SK-N-DZ (cell line): ENCODE measurements around the gene ATG16L2. TPM values are rescaled to one million over a fixed set of nuclear protein-coding genes. Genes with fewer than 3 reads are reported as not detected.

ENCODE experiments used
- DNase-seq: peaks from one replicate; pipeline ENCODE4 v3.0.0-alpha.2; 2015; ENCODE audit warnings: low spot score
- polyA plus RNA-seq, 2 experiments: library from polyadenylated mRNA; depleted of rRNA; stranded (reverse); fragments of >200 nt; gene quantifications; 2 replicates each; pipeline ENCODE4 v1.2.3, GENCODE V29; 2014

The ATG16L2 gene, protein sequence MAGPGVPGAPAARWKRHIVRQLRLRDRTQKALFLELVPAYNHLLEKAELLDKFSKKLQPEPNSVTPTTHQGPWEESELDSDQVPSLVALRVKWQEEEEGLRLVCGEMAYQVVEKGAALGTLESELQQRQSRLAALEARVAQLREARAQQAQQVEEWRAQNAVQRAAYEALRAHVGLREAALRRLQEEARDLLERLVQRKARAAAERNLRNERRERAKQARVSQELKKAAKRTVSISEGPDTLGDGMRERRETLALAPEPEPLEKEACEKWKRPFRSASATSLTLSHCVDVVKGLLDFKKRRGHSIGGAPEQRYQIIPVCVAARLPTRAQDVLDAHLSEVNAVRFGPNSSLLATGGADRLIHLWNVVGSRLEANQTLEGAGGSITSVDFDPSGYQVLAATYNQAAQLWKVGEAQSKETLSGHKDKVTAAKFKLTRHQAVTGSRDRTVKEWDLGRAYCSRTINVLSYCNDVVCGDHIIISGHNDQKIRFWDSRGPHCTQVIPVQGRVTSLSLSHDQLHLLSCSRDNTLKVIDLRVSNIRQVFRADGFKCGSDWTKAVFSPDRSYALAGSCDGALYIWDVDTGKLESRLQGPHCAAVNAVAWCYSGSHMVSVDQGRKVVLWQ
- polyA plus RNA-seq (2014; cell fraction: cytosol; rRNA removed) = 21.2 TPM in 2 replicates
- polyA plus RNA-seq (2014; cell fraction: nucleus; rRNA removed) = 161 and 209 TPM in 2 replicates

- DNase-seq = peak; percentile 90
Measured at GRCh38 chr11:72814286-72815109, at the start of gene ATG16L2. ATG16L2 (plus strand) TSS chr11:72814411; CDS start chr11:72814446, 35 bp downstream.

- DNase-seq = no peak
Measured at GRCh38 chr11:72764503-72764902, 49.7 kb upstream of the ATG16L2 start.

GRCh38 chr11:72766152-72766902, 47.9 kb upstream of the ATG16L2 start:
- no peak for DNase-seq

DNA sequence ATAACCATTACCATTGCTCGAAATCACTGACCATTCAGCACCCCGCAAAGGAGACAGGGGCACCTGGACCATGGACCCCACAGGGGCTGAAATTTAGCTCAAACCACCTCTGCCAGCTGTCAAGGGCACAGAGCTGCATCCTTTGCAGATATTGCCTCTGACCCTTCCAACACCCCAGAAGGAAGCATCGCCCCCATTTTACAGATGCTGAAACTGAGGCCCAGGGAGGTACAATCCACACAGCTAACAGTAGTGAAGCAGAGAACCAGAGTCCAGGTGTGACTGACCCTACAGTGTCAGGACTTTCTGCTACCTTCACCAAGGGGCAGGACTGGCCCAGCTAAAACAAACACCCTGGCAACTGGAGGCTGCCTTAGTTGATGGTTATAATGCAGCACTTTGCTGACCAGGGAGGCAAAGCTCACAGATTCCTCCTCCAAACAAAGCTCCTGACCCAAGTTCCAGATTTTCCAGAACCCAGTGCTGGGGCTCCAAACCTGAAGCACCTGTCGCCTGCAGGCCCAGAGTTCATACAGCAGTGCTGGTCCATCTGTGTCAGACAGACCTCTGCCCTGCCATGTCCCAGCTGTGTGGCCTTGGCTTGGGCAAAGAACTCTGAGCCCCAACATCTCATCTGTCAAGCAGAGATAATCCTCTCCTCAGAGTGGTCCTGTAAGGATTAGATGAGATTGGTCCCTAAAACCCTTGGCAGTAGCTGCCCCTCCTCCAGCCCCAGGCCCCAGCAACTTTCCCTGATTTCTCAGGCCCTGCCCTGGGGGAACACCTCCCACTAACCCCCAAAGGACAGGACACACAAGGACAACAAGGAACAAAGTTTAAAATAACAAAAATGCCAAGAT, 46.8 kb upstream of the ATG16L2 start:
- no peak for DNase-seq

GRCh38 chr11:72768581-72768980, 45.6 kb upstream of the ATG16L2 start:
- no peak for DNase-seq

DNA sequence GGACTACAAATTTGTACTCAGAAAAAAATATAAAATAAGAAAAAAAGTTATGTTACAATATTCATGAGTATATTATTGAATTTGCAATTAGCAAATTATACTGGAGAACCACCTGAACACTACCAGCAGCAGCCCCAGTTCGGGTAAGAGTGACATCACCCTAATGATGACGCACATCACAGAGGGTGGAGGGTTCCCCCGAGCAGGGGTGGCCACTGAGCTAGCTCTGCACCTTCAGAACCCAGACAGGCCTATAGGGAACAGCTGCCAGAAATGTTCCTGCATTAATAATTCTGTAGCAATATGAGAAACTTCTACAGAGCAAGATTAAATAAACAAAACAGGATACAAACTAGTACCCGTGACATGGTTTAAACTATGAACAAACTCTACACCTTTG, 44.5 kb upstream of the ATG16L2 start:
- no peak for DNase-seq

- no peak for DNase-seq
Measured at GRCh38 chr11:72770799-72771198, 43.4 kb upstream of the ATG16L2 start.

DNA sequence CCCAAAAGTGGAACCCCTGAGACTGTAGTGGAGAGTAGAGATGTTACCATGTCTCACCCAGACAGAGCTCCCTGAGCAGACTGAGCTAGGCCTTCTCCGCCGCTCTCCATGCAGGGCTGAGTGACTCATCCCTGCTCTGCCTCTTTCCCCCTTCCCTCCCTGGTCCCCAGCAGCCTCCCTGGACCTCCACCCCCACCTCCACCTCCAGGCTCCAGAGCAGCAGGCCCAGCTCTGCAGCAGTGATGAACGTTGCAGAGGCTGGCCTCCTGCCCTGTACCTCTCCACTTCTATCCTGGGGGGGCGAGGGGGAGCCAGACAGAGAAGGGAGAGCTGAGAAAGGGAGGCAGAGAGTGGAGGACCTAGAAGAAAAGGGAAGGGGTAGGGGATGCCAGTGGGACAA, 42.7 kb upstream of the ATG16L2 start:
- no peak for DNase-seq

DNA sequence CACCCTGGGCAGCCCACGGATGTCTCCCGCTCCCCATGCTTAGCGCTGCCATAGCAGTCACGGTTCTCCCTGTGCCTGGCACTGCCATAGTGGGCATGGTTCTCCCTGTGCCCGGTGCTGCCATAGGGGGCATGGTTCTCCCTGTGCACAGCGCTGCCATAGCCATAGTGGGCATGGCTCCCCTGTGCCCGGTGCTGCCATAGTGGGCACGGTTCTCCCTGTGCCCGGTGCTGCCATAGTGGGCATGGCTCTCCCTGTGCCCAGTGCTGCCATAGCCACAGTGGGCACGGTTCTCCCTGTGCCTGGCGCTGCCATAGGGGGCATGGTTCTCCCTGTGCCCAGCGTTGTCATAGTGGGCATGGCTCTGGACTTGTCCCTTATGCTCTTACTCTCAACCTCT, 42.2 kb upstream of the ATG16L2 start:
- no peak for DNase-seq

DNA sequence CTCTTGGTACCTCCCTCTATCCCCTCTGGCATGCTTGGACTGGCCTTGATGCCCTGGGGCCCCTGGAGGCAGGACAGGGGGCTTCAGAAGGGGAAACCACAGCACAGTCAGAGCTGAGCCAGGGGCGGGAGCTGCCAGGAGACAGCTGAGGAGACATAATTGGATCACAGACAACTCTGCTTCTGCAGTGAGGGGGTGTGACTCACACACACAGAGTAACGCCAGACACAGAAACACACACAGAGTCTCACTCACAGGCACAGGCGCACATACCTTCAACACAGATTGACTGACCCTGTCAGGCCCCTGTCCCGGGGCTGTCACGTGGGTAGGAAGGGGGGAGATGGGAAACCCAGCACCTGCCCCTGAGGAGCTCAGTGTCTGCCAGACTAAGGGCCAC, 40.9 kb upstream of the ATG16L2 start:
- peak; percentile 92 for DNase-seq

- DNase-seq = no peak
Measured at GRCh38 chr11:72773696-72774095, 40.5 kb upstream of the ATG16L2 start.

- no peak for DNase-seq
Measured at GRCh38 chr11:72774499-72774898, 39.7 kb upstream of the ATG16L2 start.

DNA sequence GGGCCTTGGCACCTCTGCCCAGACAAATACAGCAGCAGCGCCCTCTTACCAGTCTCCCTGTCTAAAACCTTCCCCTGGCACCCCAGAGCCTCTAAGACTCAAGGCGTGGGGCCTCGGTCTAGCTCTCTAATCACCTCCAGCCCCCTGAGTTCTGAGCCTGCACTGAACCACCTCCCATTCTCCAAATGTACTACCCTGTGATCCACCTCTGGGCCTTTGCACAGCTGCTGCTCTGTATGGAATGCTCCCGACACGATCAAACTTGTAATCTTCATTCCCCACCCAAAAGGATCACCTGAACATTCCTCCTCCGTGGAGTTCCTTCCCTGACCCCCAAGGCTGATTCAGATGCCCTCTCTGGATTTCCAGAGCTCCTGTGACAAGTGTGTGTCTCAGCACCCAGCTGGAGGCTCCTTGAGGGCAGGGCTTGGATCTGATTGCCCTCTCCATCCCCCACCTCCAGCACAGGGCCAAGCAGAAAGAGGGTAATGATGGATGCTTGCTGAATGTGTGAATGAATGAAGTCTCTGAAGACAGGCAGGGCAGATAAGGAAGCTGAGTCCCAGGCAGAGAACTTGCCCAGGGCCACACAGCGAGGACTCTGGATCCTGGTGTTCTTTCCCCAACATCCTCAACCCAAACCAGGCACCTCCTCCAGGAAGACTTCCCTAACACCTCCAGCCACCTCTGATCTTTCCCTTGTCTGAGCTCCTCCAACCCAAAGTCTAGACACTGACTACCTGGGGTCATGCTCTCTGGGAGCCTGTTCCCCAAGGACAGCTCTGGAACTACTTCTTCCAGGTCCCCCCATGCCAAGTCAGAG, 38.7 kb upstream of the ATG16L2 start:
- no peak for DNase-seq

DNA sequence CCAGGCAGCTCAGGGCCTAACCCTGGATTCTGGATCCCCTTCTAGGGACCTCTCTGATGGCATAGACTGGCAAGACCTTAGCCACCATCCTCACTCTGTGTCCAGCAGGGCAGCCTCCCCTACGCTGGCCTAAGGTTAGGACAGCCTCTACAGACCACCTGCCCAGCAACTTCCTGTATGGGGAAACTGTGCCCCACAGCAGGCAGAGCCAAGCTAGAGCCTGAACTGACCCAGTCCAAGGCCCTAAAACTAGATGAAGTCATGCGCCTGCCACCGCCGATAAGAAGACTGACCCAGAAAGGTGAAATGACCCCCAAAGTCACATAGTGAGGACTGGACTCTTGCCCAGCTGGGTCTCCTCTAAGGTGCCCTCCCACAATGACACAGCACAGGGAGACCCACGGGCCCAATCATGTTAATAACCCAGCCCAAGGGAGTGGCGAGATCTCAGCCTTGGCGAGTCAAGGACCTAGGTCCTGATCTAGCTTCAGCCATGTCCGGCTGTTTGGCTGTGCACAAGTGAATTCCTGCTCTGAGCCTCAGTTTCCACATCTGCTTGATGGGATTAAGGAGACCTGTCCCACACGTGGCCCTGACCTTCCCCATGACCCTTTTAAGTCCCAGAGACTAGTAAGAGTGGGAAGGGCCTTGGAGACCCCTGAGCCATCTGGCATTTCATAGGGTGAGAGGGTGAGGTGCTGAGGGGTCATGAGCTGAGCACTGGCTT, 37.9 kb upstream of the ATG16L2 start:
- no peak for DNase-seq

GRCh38 chr11:72776844-72777754, 37.1 kb upstream of the ATG16L2 start:
- no peak for DNase-seq

- DNase-seq = peak; percentile 67
Measured at GRCh38 chr11:72777755-72778278, 36.4 kb upstream of the ATG16L2 start.
